Upper lobe of left lung (tissue), 6 donors: ENCODE measurements around the gene USP17L21. TPM values are rescaled to one million over a fixed set of nuclear protein-coding genes. Genes with fewer than 3 reads are reported as not detected.
A peak's percentile ranks its signal among the peaks of the same experiment; 100 is the strongest.
"Not testable (repeated sequence)": the region's sequence is repeated elsewhere in the genome, so short reads cannot be mapped to it uniquely, and the experiment has no call there.

Experiments
- ATAC-seq, 2 donors: fragments of 200-7000 bp; cut with Tn5 transposase; one replicate each; pipeline ENCODE4 v1.9.1; 2022; ENCODE audit warnings: mild to moderate bottlenecking in 2 of 2, moderate library complexity in 2 of 2; ENCODE audit not compliant: low FRiP score in 2 of 2
- DNase-seq, 2 donors: peaks; one replicate each; pipeline ENCODE4 v3.0.0-alpha.2; 2019 to 2020
- H3K27ac ChIP-seq, 4 donors: fragments of 200-600 bp; sonication (generic); one replicate each; pipeline ENCODE4 v1.5.1; 2016 to 2019
- H3K27me3 ChIP-seq, 4 donors: fragments of 200-600 bp; sonication (generic); one replicate each; pipeline ENCODE4 v1.5.1; 2017 to 2019
- H3K36me3 ChIP-seq, 4 donors: fragments of 200-600 bp; sonication (generic); one replicate each; pipeline ENCODE4 v1.5.1; 2016 to 2019
- H3K4me1 ChIP-seq, 4 donors: fragments of 200-600 bp; sonication (generic); one replicate each; pipeline ENCODE4 v1.5.1; 2018 to 2019
- H3K4me3 ChIP-seq, 4 donors: fragments of 200-600 bp; sonication (generic); one replicate each; pipeline ENCODE4 v1.5.1; 2017 to 2019; ENCODE audit warnings: mild to moderate bottlenecking in 2 of 4, moderate library complexity in 1 of 4
- H3K9me3 ChIP-seq, 4 donors: fragments of 200-600 bp; sonication (generic); one replicate each; pipeline ENCODE4 v1.5.1; 2018 to 2019
- WGBS, 2 donors: methylation state at CpG; one replicate each; pipeline ENCODE4 v1.1.5; 2017 to 2018; 5-methylcytosine and 5-hydroxymethylcytosine counted together
- total RNA-seq, 6 donors: library from RNA; depleted of rRNA in 4 of 6; stranded (reverse); fragments of >200 nt in 4 of 6; gene quantifications; one replicate each; pipeline versions ENCODE4 v1.1.0 to v1.2.1, GENCODE V29; 2016 to 2021
- donor health status: DM: no; HTN: no; CAD: no; lungs with moderate emphysema.
- donor health status: DM: no; HTN: yes; CAD: no; lungs with severe emphysema.

Gene USP17L21, protein sequence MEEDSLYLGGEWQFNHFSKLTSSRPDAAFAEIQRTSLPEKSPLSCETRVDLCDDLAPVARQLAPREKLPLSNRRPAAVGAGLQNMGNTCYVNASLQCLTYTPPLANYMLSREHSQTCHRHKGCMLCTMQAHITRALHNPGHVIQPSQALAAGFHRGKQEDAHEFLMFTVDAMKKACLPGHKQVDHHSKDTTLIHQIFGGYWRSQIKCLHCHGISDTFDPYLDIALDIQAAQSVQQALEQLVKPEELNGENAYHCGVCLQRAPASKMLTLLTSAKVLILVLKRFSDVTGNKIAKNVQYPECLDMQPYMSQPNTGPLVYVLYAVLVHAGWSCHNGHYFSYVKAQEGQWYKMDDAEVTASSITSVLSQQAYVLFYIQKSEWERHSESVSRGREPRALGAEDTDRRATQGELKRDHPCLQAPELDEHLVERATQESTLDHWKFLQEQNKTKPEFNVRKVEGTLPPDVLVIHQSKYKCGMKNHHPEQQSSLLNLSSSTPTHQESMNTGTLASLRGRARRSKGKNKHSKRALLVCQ
- total RNA-seq = not detected

DNA sequence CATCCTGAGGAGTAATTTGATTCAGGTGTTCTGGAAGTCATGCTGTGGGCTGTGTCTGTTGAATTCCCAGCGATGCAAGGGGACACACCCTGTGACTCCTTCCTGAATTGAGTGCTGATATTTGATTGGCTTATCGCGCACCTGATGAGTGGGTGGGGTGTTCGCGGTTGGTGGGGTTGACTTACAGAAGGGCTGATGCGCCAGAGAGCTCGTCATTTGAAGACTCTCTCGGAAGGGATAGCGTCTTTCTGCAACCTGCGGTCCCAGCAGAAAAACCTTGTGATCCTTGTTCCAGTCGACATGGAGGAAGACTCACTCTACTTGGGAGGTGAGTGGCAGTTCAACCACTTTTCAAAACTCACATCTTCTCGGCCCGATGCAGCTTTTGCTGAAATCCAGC, at the start of gene USP17L21:
TSS of gene USP17L21 (plus strand) at position 301 of the 400 bp plus-strand sequence. CDS start at position 301, 0 bp downstream.
- not testable (repeated sequence) for H3K27ac ChIP-seq, DNase-seq, H3K27me3 ChIP-seq, ATAC-seq, H3K36me3 ChIP-seq, H3K4me3 ChIP-seq, H3K4me1 ChIP-seq, H3K9me3 ChIP-seq
- no CpG with 5 or more reads among the region's 13 CpGs for WGBS, 2 donors

- not testable (repeated sequence) for H3K27ac ChIP-seq, H3K36me3 ChIP-seq, H3K4me1 ChIP-seq, H3K4me3 ChIP-seq, H3K27me3 ChIP-seq, H3K9me3 ChIP-seq, ATAC-seq
- 75 to 78% methylated on average over 9 to 11 of the region's 14 CpGs for WGBS, 2 donors
- peak in 1 of 2 donors; percentile 19 for DNase-seq
These were observed 48.0 kb upstream of the USP17L21 start for GRCh38 chr4:9214701-9215100.

GRCh38 chr4:9215105-9215504, 47.6 kb upstream of the USP17L21 start, which contains the start of gene USP17L11:
Gene USP17L11, plus strand, starts transcription at chr4:9215405. Its CDS starts 0 bp downstream, at chr4:9215405.
- no CpG with 5 or more reads among the region's 14 CpGs for WGBS, 2 donors
- not testable (repeated sequence) for H3K36me3 ChIP-seq, DNase-seq, ATAC-seq, H3K27ac ChIP-seq, H3K9me3 ChIP-seq, H3K27me3 ChIP-seq, H3K4me3 ChIP-seq, H3K4me1 ChIP-seq

- WGBS, 2 donors = no CpG with 5 or more reads among the region's 13 CpGs
- H3K4me3 ChIP-seq, H3K27ac ChIP-seq, DNase-seq, ATAC-seq, H3K9me3 ChIP-seq, H3K4me1 ChIP-seq, H3K27me3 ChIP-seq, H3K36me3 ChIP-seq: not testable (repeated sequence)
These were observed 42.8 kb upstream of the USP17L21 start, which contains the start of gene USP17L12 for GRCh38 chr4:9219852-9220251. Gene USP17L12, plus strand, starts transcription at chr4:9220152. Its CDS starts 0 bp downstream, at chr4:9220152.

GRCh38 chr4:9224596-9224995, 38.1 kb upstream of the USP17L21 start, which contains the start of gene USP17L13:
Gene USP17L13, plus strand, starts transcription at chr4:9224896. Its CDS starts 0 bp downstream, at chr4:9224896.
- not testable (repeated sequence) for H3K36me3 ChIP-seq, ATAC-seq, H3K27me3 ChIP-seq, H3K9me3 ChIP-seq, H3K4me3 ChIP-seq, H3K27ac ChIP-seq, H3K4me1 ChIP-seq, DNase-seq
- WGBS, 2 donors = no CpG with 5 or more reads among the region's 14 CpGs

DNA sequence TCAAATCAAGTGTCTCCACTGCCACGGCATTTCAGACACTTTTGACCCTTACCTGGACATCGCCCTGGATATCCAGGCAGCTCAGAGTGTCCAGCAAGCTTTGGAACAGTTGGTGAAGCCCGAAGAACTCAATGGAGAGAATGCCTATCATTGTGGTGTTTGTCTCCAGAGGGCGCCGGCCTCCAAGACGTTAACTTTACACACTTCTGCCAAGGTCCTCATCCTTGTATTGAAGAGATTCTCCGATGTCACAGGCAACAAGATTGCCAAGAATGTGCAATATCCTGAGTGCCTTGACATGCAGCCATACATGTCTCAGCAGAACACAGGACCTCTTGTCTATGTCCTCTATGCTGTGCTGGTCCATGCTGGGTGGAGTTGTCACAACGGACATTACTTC, 32.4 kb upstream of the USP17L21 start:
- not testable (repeated sequence) for H3K36me3 ChIP-seq, H3K27me3 ChIP-seq, ATAC-seq, H3K27ac ChIP-seq, H3K4me1 ChIP-seq, H3K9me3 ChIP-seq, H3K4me3 ChIP-seq
- 92 to 93% methylated on average over 5 of the region's 8 CpGs for WGBS, 2 donors
- peak in 1 of 2 donors; percentile 10 for DNase-seq

- not testable (repeated sequence) for H3K4me3 ChIP-seq, H3K9me3 ChIP-seq, ATAC-seq, H3K27ac ChIP-seq, H3K36me3 ChIP-seq, H3K27me3 ChIP-seq, H3K4me1 ChIP-seq, DNase-seq
- WGBS, 2 donors = no CpG with 5 or more reads among the region's 15 CpGs
These were observed 28.6 kb upstream of the USP17L21 start, which contains the start of gene USP17L15 for GRCh38 chr4:9234085-9234484. Gene USP17L15, plus strand, starts transcription at chr4:9234385. Its CDS starts 0 bp downstream, at chr4:9234385.

GRCh38 chr4:9238461-9238860, 24.2 kb upstream of the USP17L21 start:
- H3K9me3 ChIP-seq, H3K27me3 ChIP-seq, H3K27ac ChIP-seq, H3K4me3 ChIP-seq, H3K36me3 ChIP-seq, H3K4me1 ChIP-seq, ATAC-seq: not testable (repeated sequence)
- DNase-seq = peak in 1 of 2 donors; percentile 15
- no CpG with 5 or more reads among the region's 12 CpGs for WGBS, 2 donors

DNA sequence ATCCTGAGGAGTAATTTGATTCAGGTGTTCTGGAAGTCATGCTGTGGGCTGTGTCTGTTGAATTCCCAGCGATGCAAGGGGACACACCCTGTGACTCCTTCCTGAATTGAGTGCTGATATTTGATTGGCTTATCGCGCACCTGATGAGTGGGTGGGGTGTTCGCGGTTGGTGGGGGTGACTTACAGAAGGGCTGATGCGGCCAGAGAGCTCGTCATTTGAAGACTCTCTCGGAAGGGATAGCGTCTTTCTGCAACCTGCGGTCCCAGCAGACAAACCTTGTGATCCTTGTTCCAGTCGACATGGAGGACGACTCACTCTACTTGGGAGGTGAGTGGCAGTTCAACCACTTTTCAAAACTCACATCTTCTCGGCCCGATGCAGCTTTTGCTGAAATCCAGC, 19.1 kb upstream of the USP17L21 start, which contains the start of gene USP17L17:
TSS of gene USP17L17 (plus strand) at position 301 of the 400 bp plus-strand sequence. CDS start at position 301, 0 bp downstream.
- not testable (repeated sequence) for H3K36me3 ChIP-seq, H3K27me3 ChIP-seq, H3K4me1 ChIP-seq, ATAC-seq, H3K27ac ChIP-seq, H3K9me3 ChIP-seq, DNase-seq, H3K4me3 ChIP-seq
- 83 to 88% methylated on average over 7 of the region's 14 CpGs for WGBS, 2 donors

DNA sequence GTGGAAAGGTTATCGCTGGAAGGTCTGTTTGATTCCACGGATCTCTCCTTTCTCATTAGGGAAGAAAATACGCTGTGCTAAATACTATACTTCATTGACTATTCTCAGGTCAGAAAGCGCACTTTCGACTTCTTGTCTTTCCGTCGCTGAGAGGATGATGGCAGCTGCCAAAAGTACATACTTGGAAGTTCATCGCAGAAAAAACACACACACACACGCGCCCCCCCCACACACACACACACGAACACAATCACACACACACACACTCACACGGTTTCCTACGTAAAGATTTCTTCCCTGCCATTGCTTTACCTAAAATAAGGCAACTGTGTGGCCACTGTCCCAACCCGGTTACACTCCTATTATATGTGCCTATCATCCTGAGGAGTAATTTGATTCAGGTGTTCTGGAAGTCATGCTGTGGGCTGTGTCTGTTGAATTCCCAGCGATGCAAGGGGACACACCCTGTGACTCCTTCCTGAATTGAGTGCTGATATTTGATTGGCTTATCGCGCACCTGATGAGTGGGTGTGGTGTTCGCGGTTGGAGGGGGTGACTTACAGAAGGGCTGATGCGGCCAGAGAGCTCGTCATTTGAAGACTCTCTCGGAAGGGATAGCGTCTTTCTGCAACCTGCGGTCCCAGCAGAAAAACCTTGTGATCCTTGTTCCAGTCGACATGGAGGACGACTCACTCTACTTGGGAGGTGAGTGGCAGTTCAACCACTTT, 14.6 kb upstream of the USP17L21 start, which contains the start of gene USP17L18:
TSS of gene USP17L18 (plus strand) at position 678 of the 728 bp plus-strand sequence. CDS start at position 678, 0 bp downstream.
- ATAC-seq, H3K27me3 ChIP-seq, H3K27ac ChIP-seq, H3K4me3 ChIP-seq, H3K9me3 ChIP-seq, H3K36me3 ChIP-seq, H3K4me1 ChIP-seq: not testable (repeated sequence)
- peak in 1 of 2 donors; percentile 20 for DNase-seq
- WGBS, 2 donors = 92 to 96% methylated on average over 12 to 14 of the region's 26 CpGs

GRCh38 chr4:9253078-9253477, 9.6 kb upstream of the USP17L21 start, which contains the start of gene USP17L19:
Gene USP17L19, plus strand, starts transcription at chr4:9253378. Its CDS starts 0 bp downstream, at chr4:9253378.
- not testable (repeated sequence) for H3K4me3 ChIP-seq, H3K27me3 ChIP-seq, H3K4me1 ChIP-seq, ATAC-seq, H3K9me3 ChIP-seq, H3K36me3 ChIP-seq, H3K27ac ChIP-seq, DNase-seq
- no CpG with 5 or more reads among the region's 13 CpGs for WGBS, 2 donors

DNA sequence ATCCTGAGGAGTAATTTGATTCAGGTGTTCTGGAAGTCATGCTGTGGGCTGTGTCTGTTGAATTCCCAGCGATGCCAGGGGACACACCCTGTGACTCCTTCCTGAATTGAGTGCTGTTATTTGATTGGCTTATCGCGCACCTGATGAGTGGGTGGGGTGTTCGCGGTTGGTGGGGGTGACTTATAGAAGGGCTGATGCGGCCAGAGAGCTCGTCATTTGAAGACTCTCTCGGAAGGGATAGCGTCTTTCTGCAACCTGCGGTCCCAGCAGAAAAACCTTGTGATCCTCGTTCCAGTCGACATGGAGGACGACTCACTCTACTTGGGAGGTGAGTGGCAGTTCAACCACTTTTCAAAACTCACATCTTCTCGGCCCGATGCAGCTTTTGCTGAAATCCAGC, 4.8 kb upstream of the USP17L21 start, which contains the start of gene USP17L20:
TSS of gene USP17L20 (plus strand) at position 301 of the 400 bp plus-strand sequence. CDS start at position 301, 0 bp downstream.
- not testable (repeated sequence) for H3K27me3 ChIP-seq, H3K4me1 ChIP-seq, H3K36me3 ChIP-seq, ATAC-seq, DNase-seq, H3K4me3 ChIP-seq, H3K9me3 ChIP-seq, H3K27ac ChIP-seq
- WGBS, 2 donors = no CpG with 5 or more reads among the region's 15 CpGs
